AG08395 (cell line): ENCODE data around the gene SARNP.
A peak's percentile ranks its signal among the peaks of the same experiment; 100 is the strongest.

ENCODE experiments used
- DNase-seq: peaks from one replicate; pipeline ENCODE4 v3.0.0; 2012; ENCODE audit warnings: mixed read lengths, low spot score

Gene SARNP

GRCh38 chr12:55707841-55708694, 109.5 kb downstream of the SARNP start, which contains the start of gene ITGA7:
ITGA7 (minus strand) TSS chr12:55707904; CDS start chr12:55707682, 222 bp downstream.
- DNase-seq: peak; percentile 66
